ENCODE results near the gene SPTBN5. TPM values are rescaled to one million over a fixed set of nuclear protein-coding genes. Genes with fewer than 3 reads are reported as not detected.

Gene SPTBN5
- total RNA-seq, 2 experiments from 2014 or later, result 0.11 to 0.14 TPM

DNA sequence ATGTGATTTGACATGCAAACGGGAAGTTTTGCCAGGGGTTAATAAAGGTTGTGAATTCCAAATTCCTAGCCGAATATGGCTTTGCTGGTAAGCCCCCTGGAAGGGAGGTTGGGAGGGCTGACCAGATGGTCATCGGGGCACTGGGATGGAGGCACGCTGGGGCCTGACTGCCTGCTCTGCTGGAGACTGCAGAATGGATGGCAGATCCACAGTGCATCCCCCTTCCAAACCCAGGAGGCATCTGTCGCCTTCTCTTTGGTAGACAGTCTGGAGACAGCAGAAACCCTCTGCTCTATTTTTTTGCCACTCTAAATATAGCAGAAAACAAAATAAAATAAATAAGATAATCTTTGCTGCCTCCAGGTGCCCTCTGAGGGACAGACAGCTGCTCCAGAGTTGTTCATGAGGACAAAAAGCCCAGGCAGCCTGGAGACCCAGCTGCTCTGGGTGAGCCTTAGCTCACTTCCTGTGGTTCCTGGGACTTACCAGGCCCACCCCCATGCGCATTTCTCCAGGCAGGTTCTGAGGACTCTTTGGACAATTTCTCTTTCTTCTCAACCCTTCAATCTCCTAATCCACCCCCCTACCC, 6.1 kb upstream of the SPTBN5 start:
- H3K27ac Mint-ChIP-seq, result no peak overlapping the region
- intact Hi-C loops (cut with micrococcal nuclease), result no loop called here
- TF ChIP-seq CTCF (IDR thresholded peaks at IDR 0.05), result no peak

GRCh38 chr15:41897363-41897799, 3.5 kb upstream of the SPTBN5 start:
- Mint-ChIP-seq H3K4me3 (no peak overlapping the region), H3K4me1 (ENCODE audit: low read depth) (peaks cover 22% of the 10 kb centered on the region), H3K9me3 (no peaks in the 10 kb centered on the region), H3K27me3 (no peaks in the 10 kb centered on the region), H3K36me3 (ENCODE audit: low read depth) (peaks cover 3% of the 10 kb centered on the region), H3K27ac (no peak overlapping the region)
- intact Hi-C loops (cut with micrococcal nuclease), result no loop called here
- ATAC-seq, result no peak
- DNase-seq, result no peak
- ChIA-PET CTCF (interaction anchor here (1.1 kb wide), 1 partner anchor 123 kb away, joined by 3 read pairs; the partner anchor contains the start of gene MAPKBP1), POLR2A (no interaction called here)
- TF ChIP-seq CTCF (IDR thresholded peaks at IDR 0.05), result no peak

More for the DNA sequence above, 6.1 kb upstream of the SPTBN5 start:
- no peak for ATAC-seq
- peaks cover 6% of the 10 kb centered on the region for H3K36me3 Mint-ChIP-seq (ENCODE audit: low read depth)
- no peaks in the 10 kb centered on the region for H3K27me3 Mint-ChIP-seq
- CTCF ChIA-PET, result no interaction called here
- no peak overlapping the region for H3K4me3 Mint-ChIP-seq
- DNase-seq, result no peak
- H3K4me1 Mint-ChIP-seq (ENCODE audit: low read depth), result peaks cover 14% of the 10 kb centered on the region
- H3K9me3 Mint-ChIP-seq, result no peaks in the 10 kb centered on the region
- POLR2A ChIA-PET, result no interaction called here

GRCh38 chr15:41896566-41896965, 2.7 kb upstream of the SPTBN5 start:
- intact Hi-C loops (cut with micrococcal nuclease), result no loop called here
- ChIA-PET POLR2A (no interaction called here), CTCF (interaction anchor here (1.4 to 2.3 kb wide), 2 partner anchors 8 to 124 kb away, joined by 3 to 19 read pairs; no protein-coding TSS in a partner anchor)
- no peak for DNase-seq
- no peak overlapping the region for H3K27ac Mint-ChIP-seq
- no peaks in the 10 kb centered on the region for H3K9me3 Mint-ChIP-seq
- H3K36me3 Mint-ChIP-seq (ENCODE audit: low read depth), result peaks cover 1% of the 10 kb centered on the region
- no peaks in the 10 kb centered on the region for H3K27me3 Mint-ChIP-seq
- H3K4me1 Mint-ChIP-seq (ENCODE audit: low read depth), result peaks cover 23% of the 10 kb centered on the region
- no peak for ATAC-seq
- TF ChIP-seq CTCF (IDR thresholded peaks at IDR 0.05), result no peak
- H3K4me3 Mint-ChIP-seq, result no peak overlapping the region

- no peak for TF ChIP-seq CTCF (IDR thresholded peaks at IDR 0.05)
- Mint-ChIP-seq H3K4me1 (ENCODE audit: low read depth) (peaks cover 23% of the 10 kb centered on the region), H3K9me3 (no peaks in the 10 kb centered on the region), H3K36me3 (ENCODE audit: low read depth) (no peaks in the 10 kb centered on the region), H3K4me3 (no peak overlapping the region), H3K27me3 (no peaks in the 10 kb centered on the region), H3K27ac (no peak overlapping the region)
- POLR2A ChIA-PET, result interaction anchor here (0.5 to 1.3 kb wide), 2 partner anchors 39 to 166 kb away, joined by 3 read pairs; no protein-coding TSS in a partner anchor
- intact Hi-C loops (cut with micrococcal nuclease), result no loop called here
- CTCF ChIA-PET, result interaction anchor here (1.4 to 2.3 kb wide), 2 partner anchors 8 to 123 kb away, joined by 3 to 19 read pairs; no protein-coding TSS in a partner anchor
- ATAC-seq (no peak), DNase-seq (no peak)
Measured at GRCh38 chr15:41895957-41896356, 2.1 kb upstream of the SPTBN5 start.

- CTCF ChIA-PET, result interaction anchor here (0.9 to 2.3 kb wide), 3 partner anchors 9 to 123 kb away, joined by 3 to 19 read pairs (median 3); no protein-coding TSS in a partner anchor
- DNase-seq (no peak), ATAC-seq (no peak)
- no peak overlapping the region for H3K4me3 Mint-ChIP-seq
- intact Hi-C loops (cut with micrococcal nuclease), result no loop called here
- POLR2A ChIA-PET, result interaction anchor here (0.5 to 1.3 kb wide), 4 partner anchors 13 to 166 kb away, joined by 3 read pairs; partner anchors contain the start of gene MAPKBP1
- TF ChIP-seq CTCF (IDR thresholded peaks at IDR 0.05), result no peak
- no peaks in the 10 kb centered on the region for H3K36me3 Mint-ChIP-seq (ENCODE audit: low read depth)
- H3K27me3 Mint-ChIP-seq, result no peaks in the 10 kb centered on the region
- peak overlapping the region; percentile 67 for H3K27ac Mint-ChIP-seq
- peaks cover 23% of the 10 kb centered on the region for H3K4me1 Mint-ChIP-seq (ENCODE audit: low read depth)
- H3K9me3 Mint-ChIP-seq, result no peaks in the 10 kb centered on the region
Measured at GRCh38 chr15:41895491-41895890, 1.6 kb upstream of the SPTBN5 start.
